ENCODE data around the gene MYOZ2. TPM values are rescaled to one million over a fixed set of nuclear protein-coding genes. Genes with fewer than 3 reads are reported as not detected.

MYOZ2 gene
- total RNA-seq, 2 donors from 2014 or later, result not detected

- H3K9ac ChIP-seq (ENCODE audit: extremely low read depth, low read length, poor library complexity, severe bottlenecking), result no peak overlapping the region
- H3K27ac ChIP-seq (ENCODE audit: low read depth, low read length), result no peak overlapping the region
- Mint-ChIP-seq H3K27me3 (ENCODE audit: insufficient read depth) (no peaks in the 10 kb centered on the region), H3K27ac (no peak overlapping the region), H3K9me3 (no peaks in the 10 kb centered on the region), H3K4me3 (no peak overlapping the region), H3K36me3 (ENCODE audit: low read depth) (peaks cover 61% of the 10 kb centered on the region), H3K4me1 (peaks cover 24% of the 10 kb centered on the region)
- no peak overlapping the region for H3K4me3 ChIP-seq (ENCODE audit: low read length)
- TF ChIP-seq, protein P1, sequence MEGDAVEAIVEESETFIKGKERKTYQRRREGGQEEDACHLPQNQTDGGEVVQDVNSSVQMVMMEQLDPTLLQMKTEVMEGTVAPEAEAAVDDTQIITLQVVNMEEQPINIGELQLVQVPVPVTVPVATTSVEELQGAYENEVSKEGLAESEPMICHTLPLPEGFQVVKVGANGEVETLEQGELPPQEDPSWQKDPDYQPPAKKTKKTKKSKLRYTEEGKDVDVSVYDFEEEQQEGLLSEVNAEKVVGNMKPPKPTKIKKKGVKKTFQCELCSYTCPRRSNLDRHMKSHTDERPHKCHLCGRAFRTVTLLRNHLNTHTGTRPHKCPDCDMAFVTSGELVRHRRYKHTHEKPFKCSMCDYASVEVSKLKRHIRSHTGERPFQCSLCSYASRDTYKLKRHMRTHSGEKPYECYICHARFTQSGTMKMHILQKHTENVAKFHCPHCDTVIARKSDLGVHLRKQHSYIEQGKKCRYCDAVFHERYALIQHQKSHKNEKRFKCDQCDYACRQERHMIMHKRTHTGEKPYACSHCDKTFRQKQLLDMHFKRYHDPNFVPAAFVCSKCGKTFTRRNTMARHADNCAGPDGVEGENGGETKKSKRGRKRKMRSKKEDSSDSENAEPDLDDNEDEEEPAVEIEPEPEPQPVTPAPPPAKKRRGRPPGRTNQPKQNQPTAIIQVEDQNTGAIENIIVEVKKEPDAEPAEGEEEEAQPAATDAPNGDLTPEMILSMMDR (conservative IDR thresholded peaks at IDR 0.05), result no peak
- peaks cover 78% of the 10 kb centered on the region for H3K36me3 ChIP-seq (ENCODE audit: control insufficient read depth, insufficient read depth, low read length)
- H3K4me1 ChIP-seq (ENCODE audit: control insufficient read depth, insufficient read depth, low read length), result no peaks in the 10 kb centered on the region
- no peak for DNase-seq
- H3K9me3 ChIP-seq (ENCODE audit: control insufficient read depth, low read length), result no peaks in the 10 kb centered on the region
- no peaks in the 10 kb centered on the region for H3K27me3 ChIP-seq (ENCODE audit: control insufficient read depth, insufficient read depth, low read length, poor library complexity, severe bottlenecking)
Measured at GRCh38 chr4:119233191-119233590, 97.6 kb downstream of the MYOZ2 start.

DNA sequence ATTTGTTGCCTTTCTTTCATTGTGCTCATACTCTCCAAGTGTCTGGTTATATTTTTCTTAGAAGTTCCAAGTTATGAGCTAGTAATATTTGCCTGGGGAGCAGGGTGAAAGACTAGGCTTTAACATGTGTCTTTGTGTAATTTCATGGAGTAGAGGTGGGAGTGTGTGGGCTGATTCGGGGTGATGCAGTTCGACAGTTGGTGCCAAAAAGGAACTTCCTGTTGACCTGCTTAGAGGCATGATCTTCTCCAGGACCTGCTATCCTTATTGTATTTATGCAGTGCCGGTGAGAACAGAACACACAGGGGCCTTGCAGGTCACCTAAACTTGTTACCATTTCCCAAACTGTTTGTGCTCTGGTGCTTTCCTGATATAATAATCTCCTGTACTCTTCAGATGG, 98.1 kb downstream of the MYOZ2 start:
- Mint-ChIP-seq H3K4me1 (peaks cover 28% of the 10 kb centered on the region), H3K27me3 (ENCODE audit: insufficient read depth) (no peaks in the 10 kb centered on the region), H3K36me3 (ENCODE audit: low read depth) (peaks cover 61% of the 10 kb centered on the region), H3K4me3 (no peak overlapping the region), H3K27ac (peak overlapping the region; percentile 69), H3K9me3 (no peaks in the 10 kb centered on the region)
- Histone ChIP-seq H3K9me3 (ENCODE audit: control insufficient read depth, low read length) (no peaks in the 10 kb centered on the region), H3K36me3 (ENCODE audit: control insufficient read depth, insufficient read depth, low read length) (peaks cover 74% of the 10 kb centered on the region), H3K9ac (ENCODE audit: extremely low read depth, low read length, poor library complexity, severe bottlenecking) (no peak overlapping the region), H3K27me3 (ENCODE audit: control insufficient read depth, insufficient read depth, low read length, poor library complexity, severe bottlenecking) (no peaks in the 10 kb centered on the region), H3K4me1 (ENCODE audit: control insufficient read depth, insufficient read depth, low read length) (no peaks in the 10 kb centered on the region), H3K27ac (ENCODE audit: low read depth, low read length) (no peak overlapping the region), H3K4me3 (ENCODE audit: low read length) (no peak overlapping the region)
- TF ChIP-seq, protein P1 (conservative IDR thresholded peaks at IDR 0.05), result no peak
- DNase-seq, result no peak
- 74 to 83% methylated on average over 1 to 3 of the region's 3 CpGs for WGBS, 2 experiments (ENCODE audit: insufficient coverage in 1 of 2, insufficient read length in 1 of 2)

DNA sequence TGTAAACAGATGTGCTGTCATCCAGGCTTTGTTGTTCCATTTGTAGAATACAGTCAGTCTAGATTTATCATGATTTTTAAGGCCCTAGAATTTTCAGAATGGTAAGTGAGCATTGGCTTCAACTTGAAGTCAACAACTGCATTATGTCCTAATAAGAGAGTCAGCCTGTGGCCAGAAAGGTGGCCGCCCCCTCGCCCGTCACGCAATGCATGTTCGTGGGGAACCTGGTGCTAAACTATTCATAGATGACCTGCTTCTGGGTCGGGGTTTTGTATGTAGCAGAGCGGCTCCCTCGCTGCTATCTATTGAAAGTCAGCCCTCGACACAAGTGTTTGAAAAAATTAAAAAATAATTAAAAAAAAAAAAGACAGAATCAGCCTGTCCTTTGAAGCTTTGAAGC, 101.6 kb downstream of the MYOZ2 start:
- 95 to 97% methylated on average over 8 to 9 of the region's 9 CpGs for WGBS, 2 experiments (ENCODE audit: insufficient coverage in 1 of 2, insufficient read length in 1 of 2)
- H3K27ac Mint-ChIP-seq, result no peak overlapping the region

More for the DNA sequence above, 101.6 kb downstream of the MYOZ2 start:
- Histone ChIP-seq H3K36me3 (ENCODE audit: control insufficient read depth, insufficient read depth, low read length) (peaks cover 52% of the 10 kb centered on the region), H3K27me3 (ENCODE audit: control insufficient read depth, insufficient read depth, low read length, poor library complexity, severe bottlenecking) (no peaks in the 10 kb centered on the region), H3K4me1 (ENCODE audit: control insufficient read depth, insufficient read depth, low read length) (peaks cover 6% of the 10 kb centered on the region), H3K9me3 (ENCODE audit: control insufficient read depth, low read length) (no peaks in the 10 kb centered on the region), H3K9ac (ENCODE audit: extremely low read depth, low read length, poor library complexity, severe bottlenecking) (no peak overlapping the region), H3K27ac (ENCODE audit: low read depth, low read length) (no peak overlapping the region), H3K4me3 (ENCODE audit: low read length) (no peak overlapping the region)
- TF ChIP-seq, protein P1 (conservative IDR thresholded peaks at IDR 0.05), result no peak
- Mint-ChIP-seq H3K27me3 (ENCODE audit: insufficient read depth) (no peaks in the 10 kb centered on the region), H3K36me3 (ENCODE audit: low read depth) (peaks cover 55% of the 10 kb centered on the region), H3K9me3 (no peaks in the 10 kb centered on the region), H3K4me1 (peaks cover 54% of the 10 kb centered on the region), H3K4me3 (no peak overlapping the region)
- no peak for DNase-seq

Other genes starting within 250 kb of the MYOZ2 start
- gene SYNPO2, start 247.0 kb upstream of the MYOZ2 start, total RNA-seq, result under 1 TPM; 0.09 to 0.37 TPM
- 10 to 100 TPM; 32.6 to 60.8 TPM for gene USP53, start 76.9 kb downstream of the MYOZ2 start, total RNA-seq
- gene FABP2, start 186.3 kb downstream of the MYOZ2 start, total RNA-seq, result not detected